ENCODE measurements around the gene ARHGEF4.
A peak's percentile ranks its signal among the peaks of the same experiment; 100 is the strongest.

The ARHGEF4 gene

DNA sequence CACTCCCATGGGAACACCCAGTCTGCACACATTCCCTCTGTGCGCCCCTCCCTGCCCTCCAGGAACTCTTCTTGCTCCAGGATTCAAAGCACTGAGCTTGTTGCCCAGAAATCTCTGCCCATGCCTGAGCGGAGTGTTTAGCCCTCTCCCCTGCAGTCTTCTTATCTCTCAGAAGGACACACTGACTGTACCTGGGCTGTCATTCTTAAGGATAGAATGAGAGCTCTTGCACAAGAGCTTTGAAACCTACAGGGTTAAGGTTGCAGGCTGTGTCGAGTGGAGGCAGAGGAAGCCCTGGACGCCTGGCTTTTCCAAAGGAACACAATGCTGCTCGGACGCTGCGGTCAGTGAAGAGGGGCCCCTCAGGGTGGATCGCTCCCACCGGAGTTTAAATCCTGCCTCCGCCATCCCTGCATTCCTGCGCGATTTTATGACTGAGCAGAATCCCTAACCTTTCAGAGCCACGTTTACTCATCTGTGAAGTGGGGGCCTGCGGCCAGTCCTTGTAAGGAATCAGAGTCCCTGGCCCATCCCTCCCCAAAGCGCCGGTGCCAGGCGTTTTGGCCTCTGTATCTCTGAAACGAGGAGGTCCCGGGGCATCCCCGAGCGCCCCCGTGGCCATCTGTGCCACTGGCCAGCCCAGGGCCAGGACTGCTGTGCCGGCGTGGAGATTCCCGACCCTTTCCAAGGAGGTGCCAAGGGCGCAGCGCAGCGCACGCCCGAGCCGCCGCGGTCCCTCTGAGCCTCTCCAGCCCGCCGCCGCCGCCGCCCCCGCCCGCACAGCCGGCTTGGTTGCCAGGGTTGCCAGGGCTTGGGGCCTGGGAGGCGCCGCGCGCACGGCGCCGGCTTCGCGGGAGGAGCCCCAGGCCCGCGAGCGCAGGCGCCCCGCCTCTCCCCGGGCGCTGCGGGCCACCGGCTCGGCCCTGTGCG, 197.7 kb downstream of the ARHGEF4 start:
- peak; percentile 57 for DNase-seq (ENCODE audit: insufficient read length, low spot score)
- no peak for FAIRE-seq
- no peak for TF ChIP-seq CTCF (IDR thresholded peaks at IDR 0.05; ENCODE audit: insufficient read depth, missing control alignments)

GRCh38 chr2:131035112-131035825, 198.6 kb downstream of the ARHGEF4 start:
- DNase-seq (ENCODE audit: insufficient read length, low spot score) (no peak), FAIRE-seq (no peak)
- TF ChIP-seq CTCF (IDR thresholded peaks at IDR 0.05; ENCODE audit: insufficient read depth, missing control alignments): no peak

DNA sequence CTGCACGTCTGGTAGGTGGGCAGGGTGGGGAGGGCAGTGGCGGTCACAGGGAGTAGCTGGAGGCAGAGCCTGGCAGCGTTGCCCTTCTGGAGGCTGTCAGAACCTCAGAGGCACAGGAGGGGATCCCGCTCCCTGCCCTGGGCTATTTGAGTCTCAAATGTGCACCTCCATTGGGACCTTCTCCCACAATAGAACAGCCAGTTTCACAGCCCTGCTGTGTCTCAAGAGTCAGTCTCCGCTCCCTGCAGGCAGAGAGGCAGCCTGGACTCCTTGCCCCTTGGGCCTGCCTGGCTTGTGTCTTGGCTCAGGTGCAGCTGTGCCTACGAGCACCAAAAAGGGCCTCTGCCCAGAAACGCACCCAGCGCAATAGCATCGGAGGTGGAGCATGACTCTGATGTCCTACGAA, 199.1 kb downstream of the ARHGEF4 start:
- FAIRE-seq (no peak), DNase-seq (ENCODE audit: insufficient read length, low spot score) (no peak)
- TF ChIP-seq CTCF (IDR thresholded peaks at IDR 0.05; ENCODE audit: insufficient read depth, missing control alignments): no peak

DNA sequence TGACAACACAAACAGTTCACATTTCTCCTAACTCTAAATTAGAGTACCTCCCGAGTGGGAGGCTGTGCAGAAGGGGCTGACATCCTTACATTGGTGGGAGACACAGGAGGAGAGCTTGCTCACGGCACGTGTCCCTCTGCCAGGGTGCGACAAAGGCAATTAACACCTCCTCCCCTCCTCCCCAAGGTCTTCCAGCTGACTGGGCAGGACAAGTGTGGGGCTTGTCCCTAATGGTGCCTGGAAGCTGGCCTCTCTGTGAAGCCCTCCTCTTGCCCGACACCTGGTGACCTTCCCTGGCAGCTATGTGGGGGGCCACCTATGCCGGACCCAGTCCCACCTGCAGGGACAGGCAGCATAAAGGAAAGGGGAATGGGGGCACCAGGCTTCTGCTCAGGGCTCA, 199.6 kb downstream of the ARHGEF4 start:
- TF ChIP-seq CTCF (IDR thresholded peaks at IDR 0.05; ENCODE audit: insufficient read depth, missing control alignments): no peak
- DNase-seq (ENCODE audit: insufficient read length, low spot score): no peak
- FAIRE-seq: no peak

DNA sequence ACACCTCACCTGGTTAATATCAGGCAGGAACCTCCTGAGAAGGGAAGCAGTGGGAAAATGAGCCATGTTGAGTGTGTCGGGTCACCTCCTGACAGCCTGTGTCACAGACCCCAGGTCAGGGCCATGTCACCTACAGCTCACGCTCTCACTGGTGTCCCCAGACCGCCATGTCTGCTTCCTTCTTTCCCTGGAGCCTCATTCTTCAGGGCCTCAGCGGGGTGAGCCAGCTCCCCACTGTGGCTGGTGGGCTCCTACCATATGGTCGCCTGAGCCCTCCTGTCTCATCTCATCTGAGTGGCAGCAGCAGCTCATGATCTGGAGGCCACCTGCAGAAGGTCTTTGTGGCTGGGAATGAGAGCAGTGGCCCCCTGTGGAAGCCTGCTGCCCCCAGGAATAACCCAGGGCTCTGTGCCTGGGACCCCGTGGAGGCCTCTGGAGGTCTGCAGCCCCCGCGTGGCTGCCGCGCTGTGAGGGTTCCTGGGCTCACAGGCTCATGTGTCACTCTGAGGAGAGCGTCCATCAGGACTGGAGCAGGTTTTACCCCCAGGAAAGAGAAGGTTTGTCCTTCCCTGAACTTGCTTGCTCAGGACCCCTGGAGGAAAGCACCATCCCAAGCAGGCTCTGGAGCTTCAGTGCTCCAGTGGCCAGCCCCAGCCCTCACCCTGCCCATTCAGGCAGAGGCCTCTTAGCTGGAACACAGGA, 200.1 kb downstream of the ARHGEF4 start:
- FAIRE-seq (no peak), DNase-seq (ENCODE audit: insufficient read length, low spot score) (no peak)
- TF ChIP-seq CTCF (IDR thresholded peaks at IDR 0.05; ENCODE audit: insufficient read depth, missing control alignments): no peak

DNA sequence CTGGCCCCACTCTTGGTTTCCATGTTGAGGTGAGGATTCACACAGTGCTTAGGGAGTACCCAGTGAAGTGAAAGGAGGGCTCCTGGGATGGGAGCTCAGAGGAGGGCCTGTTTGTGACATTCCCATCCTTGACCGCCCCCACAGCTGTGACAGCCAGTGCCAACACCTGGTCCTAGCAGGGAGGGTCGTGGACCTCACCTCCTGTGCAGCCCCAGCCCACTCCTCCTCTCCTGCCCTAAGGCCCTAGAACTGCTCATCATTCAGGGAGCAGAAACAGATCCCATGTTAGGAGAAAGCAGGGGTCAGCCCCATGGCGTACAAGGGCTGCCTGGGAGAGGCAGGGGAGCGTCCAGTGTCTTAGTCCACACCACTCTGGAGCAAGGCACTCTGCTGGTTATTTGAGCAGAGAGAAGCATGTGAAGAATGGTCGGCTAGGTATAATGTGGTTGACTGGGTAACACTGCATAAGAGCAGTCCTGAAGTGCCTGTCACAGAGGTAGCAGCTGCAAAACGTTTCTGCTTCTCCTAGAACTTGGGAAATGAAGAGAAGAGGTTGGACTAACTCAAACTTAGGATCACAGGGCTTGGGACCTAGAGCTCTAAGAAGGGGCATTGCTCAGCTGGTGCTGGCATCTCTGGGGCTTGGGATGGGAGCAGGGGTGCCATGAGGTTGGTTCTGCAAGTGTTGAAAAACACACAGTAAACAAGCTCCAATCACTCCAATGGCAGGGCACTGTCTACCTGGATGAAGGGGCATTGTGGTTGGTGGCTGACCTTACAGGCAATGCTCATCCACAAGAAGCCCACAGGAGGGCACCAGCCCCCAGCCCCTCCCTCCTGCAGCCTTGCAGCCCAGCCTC, 200.9 kb downstream of the ARHGEF4 start:
- TF ChIP-seq CTCF (IDR thresholded peaks at IDR 0.05; ENCODE audit: insufficient read depth, missing control alignments): no peak
- FAIRE-seq: no peak
- DNase-seq (ENCODE audit: insufficient read length, low spot score): no peak
